HepG2 (cell line): ENCODE measurements around the gene ANKRD40CL. TPM values are rescaled to one million over a fixed set of nuclear protein-coding genes. Genes with fewer than 3 reads are reported as not detected.

ENCODE experiments used
- FOXP1 ChIP-seq, 2 experiments: fragments of 450-650 bp in 1 of 2; IDR thresholded peaks; 2 replicates each; pipeline ENCODE4 v1.6.1; 2017 to 2018; ENCODE audit warnings: antibody characterized with exemption in 1 of 2
- HHEX ChIP-seq: IDR thresholded peaks from 2 replicates; pipeline ENCODE4 v1.6.1; 2016; ENCODE audit warnings: control low read depth
- JARID2 ChIP-seq: sonication (generic); formaldehyde crosslinking; IDR thresholded peaks from 2 replicates; pipeline ENCODE4 v1.8.1; 2023; ENCODE audit warnings: missing genetic modification reagents, inconsistent platforms; ENCODE audit not compliant: insufficient replicate concordance
- MATR3 ChIP-seq: sonication (generic); formaldehyde crosslinking; IDR thresholded peaks from 2 replicates; pipeline ENCODE4 v1.4.0; 2020; ENCODE audit warnings: missing genetic modification reagents
- MEIS1 ChIP-seq: sonication (generic); formaldehyde crosslinking; IDR thresholded peaks from 2 replicates; pipeline ENCODE4 v1.9.0; 2021; ENCODE audit warnings: mild to moderate bottlenecking, missing genetic modification reagents, moderate library complexity, borderline replicate concordance
- NFE2L2 ChIP-seq: fragments of 150-350 bp; IDR thresholded peaks from 2 replicates; pipeline ENCODE4 v1.6.1; 2014; ENCODE audit warnings: low read length
- NONO ChIP-seq, 2 experiments: fragments of 450-650 bp in 1 of 2; sonication (generic) in 1 of 2; formaldehyde crosslinking in 1 of 2; IDR thresholded peaks in 1 of 2; conservative IDR thresholded peaks in 1 of 2; 2 replicates each; pipeline versions ENCODE4 v1.6.1 to v1.8.0; 2017 to 2022; ENCODE audit warnings: mild to moderate bottlenecking in 1 of 2, missing genetic modification reagents in 1 of 2, moderate library complexity in 1 of 2
- RARG ChIP-seq: sonication (generic); formaldehyde crosslinking; IDR thresholded peaks from 2 replicates; pipeline ENCODE4 v1.4.0; 2020; ENCODE audit warnings: low read depth, mild to moderate bottlenecking, missing genetic modification reagents
- RNF2 ChIP-seq: fragments of 450-650 bp; conservative IDR thresholded peaks from 2 replicates; pipeline ENCODE4 v1.6.1; 2016; ENCODE audit warnings: low read depth
- TEAD2 ChIP-seq: sonication (generic); formaldehyde crosslinking; IDR thresholded peaks from 2 replicates; pipeline ENCODE4 v1.9.0; 2021; ENCODE audit warnings: missing genetic modification reagents
- THAP11 ChIP-seq: IDR thresholded peaks from 2 replicates; pipeline ENCODE4 v1.6.1; 2016; ENCODE audit warnings: missing biosample characterization, missing genetic modification reagents
- ZBTB20 ChIP-seq: sonication (generic); formaldehyde crosslinking; IDR thresholded peaks from 2 replicates; pipeline ENCODE4 v1.8.1; 2023; ENCODE audit warnings: missing genetic modification reagents, low read depth, mild to moderate bottlenecking, borderline replicate concordance
- ZEB1 ChIP-seq: IDR thresholded peaks from 2 replicates; pipeline ENCODE4 v1.6.1; 2012; ENCODE audit warnings: mild to moderate bottlenecking, low read depth, inconsistent platforms; ENCODE audit not compliant: insufficient replicate concordance
- ZNF563 ChIP-seq: sonication (generic); formaldehyde crosslinking; IDR thresholded peaks from 2 replicates; pipeline ENCODE4 v1.8.0; 2022; ENCODE audit warnings: mild to moderate bottlenecking, moderate library complexity, missing genetic modification reagents
- ZNF564 ChIP-seq: sonication (generic); formaldehyde crosslinking; IDR thresholded peaks from 2 replicates; pipeline ENCODE4 v1.8.1; 2023; ENCODE audit warnings: mild to moderate bottlenecking, missing genetic modification reagents
- ZNF788 ChIP-seq: sonication (generic); formaldehyde crosslinking; IDR thresholded peaks from 2 replicates; pipeline ENCODE4 v1.5.0; 2020; ENCODE audit warnings: mild to moderate bottlenecking, missing genetic modification reagents, borderline replicate concordance
- polyA plus RNA-seq, 8 experiments: library from polyadenylated mRNA; depleted of rRNA in 3 of 8; stranded (reverse) in 7 of 8; unstranded in 1 of 8; fragments of >200 nt; fragmentation: Illumina TruSeq in 4 of 8; extraction: Trizol in 4 of 8; gene quantifications; 2 replicates each; pipeline versions ENCODE4 v1.2.1 to v1.2.3, GENCODE V29; 2011 to 2016; ENCODE audit warnings: low read depth in 4 of 8, missing spikeins in 1 of 8, mixed read lengths in 1 of 8; ENCODE audit not compliant: insufficient read depth in 1 of 8
- total RNA-seq, 5 experiments: library from RNA; depleted of rRNA; stranded (reverse); fragments of >200 nt; fragmentation: Illumina TruSeq; extraction: Trizol; gene quantifications; 2 replicates each; pipeline ENCODE4 v1.2.3, GENCODE V29; 2016; ENCODE audit warnings: low read depth in 1 of 5
- TF ChIP-seq, protein P1 (sequence below): sonication (generic); formaldehyde crosslinking; IDR thresholded peaks from 2 replicates; pipeline ENCODE4 v1.4.0; 2020; ENCODE audit warnings: mild to moderate bottlenecking, missing genetic modification reagents
- TF ChIP-seq, protein P2 (sequence below): sonication (generic); formaldehyde crosslinking; IDR thresholded peaks from 2 replicates; pipeline ENCODE4 v1.4.0; 2020; ENCODE audit warnings: missing genetic modification reagents
- TF ChIP-seq, protein P3 (sequence below): sonication (generic); formaldehyde crosslinking; IDR thresholded peaks from 2 replicates; pipeline ENCODE4 v1.5.0; 2020; ENCODE audit warnings: missing genetic modification reagents, mild to moderate bottlenecking, borderline replicate concordance
- TF ChIP-seq, protein P4 (sequence below): sonication (generic); formaldehyde crosslinking; IDR thresholded peaks from 2 replicates; pipeline ENCODE4 v1.4.0; 2020; ENCODE audit warnings: low read depth, missing genetic modification reagents
- TF ChIP-seq, protein P5 (sequence below): sonication (generic); formaldehyde crosslinking; IDR thresholded peaks from 2 replicates; pipeline ENCODE4 v1.4.0; 2020; ENCODE audit warnings: missing genetic modification reagents

ANKRD40CL gene
- total and polyA plus RNA-seq, 2 of the 13 experiments (the other 11 are each of a cell fraction or from before 2014, with no cell fraction given) = 0.03 to 0.11 TPM

DNA sequence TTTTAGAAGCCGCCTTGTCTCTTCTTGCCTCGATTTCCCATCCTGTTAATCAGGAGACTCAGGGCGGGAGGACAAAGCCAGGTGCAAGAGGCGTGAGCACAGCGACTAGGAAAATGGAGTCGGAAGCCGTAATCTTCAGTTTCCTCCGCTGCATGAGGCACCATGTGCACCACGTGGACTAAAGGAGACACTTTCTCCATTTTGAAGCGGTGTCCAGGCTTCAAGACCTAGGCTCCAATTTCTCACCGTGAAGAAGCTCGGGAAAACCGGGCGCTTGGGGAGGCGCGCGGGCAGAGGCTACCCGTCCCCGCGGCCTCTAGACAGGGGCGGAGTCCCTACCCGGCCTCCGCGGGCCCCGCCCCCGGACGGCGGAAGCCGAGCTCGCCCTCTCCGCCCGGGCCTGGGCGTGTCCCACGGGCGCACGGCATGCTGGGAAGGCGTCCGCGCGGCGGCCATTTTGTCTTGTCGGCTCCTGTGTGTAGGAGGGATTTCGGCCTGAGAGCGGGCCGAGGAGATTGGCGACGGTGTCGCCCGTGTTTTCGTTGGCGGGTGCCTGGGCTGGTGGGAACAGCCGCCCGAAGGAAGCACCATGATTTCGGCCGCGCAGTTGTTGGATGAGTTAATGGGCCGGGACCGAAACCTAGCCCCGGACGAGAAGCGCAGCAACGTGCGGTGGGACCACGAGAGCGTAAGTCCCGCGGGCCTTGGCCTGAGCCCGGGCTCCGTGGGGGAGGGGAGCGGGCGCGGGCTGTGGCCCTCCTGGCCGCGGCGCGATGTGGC, 48.0 kb downstream of the ANKRD40CL start, which contains the start of gene LUC7L3 (continued):
- TF ChIP-seq FOXP1 (IDR thresholded peaks at IDR 0.05) = no peak
- TF ChIP-seq FOXP1 (CRISPR knock-in tag; IDR thresholded peaks at IDR 0.05) = peak; percentile 46; the same call in 1 of the 2 replicates
- peak; percentile 10 for TF ChIP-seq JARID2 (CRISPR knock-in tag)
- no peak for TF ChIP-seq ZEB1
- TF ChIP-seq, protein P1, sequence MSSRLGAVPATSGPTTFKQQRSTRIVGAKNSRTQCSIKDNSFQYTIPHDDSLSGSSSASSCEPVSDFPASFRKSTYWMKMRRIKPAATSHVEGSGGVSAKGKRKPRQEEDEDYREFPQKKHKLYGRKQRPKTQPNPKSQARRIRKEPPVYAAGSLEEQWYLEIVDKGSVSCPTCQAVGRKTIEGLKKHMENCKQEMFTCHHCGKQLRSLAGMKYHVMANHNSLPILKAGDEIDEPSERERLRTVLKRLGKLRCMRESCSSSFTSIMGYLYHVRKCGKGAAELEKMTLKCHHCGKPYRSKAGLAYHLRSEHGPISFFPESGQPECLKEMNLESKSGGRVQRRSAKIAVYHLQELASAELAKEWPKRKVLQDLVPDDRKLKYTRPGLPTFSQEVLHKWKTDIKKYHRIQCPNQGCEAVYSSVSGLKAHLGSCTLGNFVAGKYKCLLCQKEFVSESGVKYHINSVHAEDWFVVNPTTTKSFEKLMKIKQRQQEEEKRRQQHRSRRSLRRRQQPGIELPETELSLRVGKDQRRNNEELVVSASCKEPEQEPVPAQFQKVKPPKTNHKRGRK = no peak
- peak; percentile 93 for TF ChIP-seq THAP11
- TF ChIP-seq RARG (CRISPR knock-in tag) = no peak
- TF ChIP-seq RNF2 = peak; percentile 93
- peak; percentile 86; the same call in 1 of the 2 replicates for TF ChIP-seq ZNF564
- TF ChIP-seq, protein P2, sequence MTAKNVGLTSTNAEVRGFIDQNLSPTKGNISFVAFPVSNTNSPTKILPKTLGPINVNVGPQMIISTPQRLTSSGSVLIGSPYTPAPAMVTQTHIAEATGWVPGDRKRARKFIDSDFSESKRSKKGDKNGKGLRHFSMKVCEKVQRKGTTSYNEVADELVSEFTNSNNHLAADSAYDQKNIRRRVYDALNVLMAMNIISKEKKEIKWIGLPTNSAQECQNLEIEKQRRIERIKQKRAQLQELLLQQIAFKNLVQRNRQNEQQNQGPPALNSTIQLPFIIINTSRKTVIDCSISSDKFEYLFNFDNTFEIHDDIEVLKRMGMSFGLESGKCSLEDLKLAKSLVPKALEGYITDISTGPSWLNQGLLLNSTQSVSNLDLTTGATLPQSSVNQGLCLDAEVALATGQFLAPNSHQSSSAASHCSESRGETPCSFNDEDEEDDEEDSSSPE (CRISPR knock-in tag) = peak; percentile 89
- no peak for TF ChIP-seq TEAD2 (CRISPR knock-in tag)
- TF ChIP-seq, protein P3, sequence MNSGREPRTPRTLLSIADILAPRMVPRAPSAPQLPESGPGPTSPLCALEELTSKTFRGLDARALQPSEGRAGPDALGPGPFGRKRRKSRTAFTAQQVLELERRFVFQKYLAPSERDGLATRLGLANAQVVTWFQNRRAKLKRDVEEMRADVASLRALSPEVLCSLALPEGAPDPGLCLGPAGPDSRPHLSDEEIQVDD = peak; percentile 38
- TF ChIP-seq NFE2L2 = no peak
- TF ChIP-seq, protein P4, sequence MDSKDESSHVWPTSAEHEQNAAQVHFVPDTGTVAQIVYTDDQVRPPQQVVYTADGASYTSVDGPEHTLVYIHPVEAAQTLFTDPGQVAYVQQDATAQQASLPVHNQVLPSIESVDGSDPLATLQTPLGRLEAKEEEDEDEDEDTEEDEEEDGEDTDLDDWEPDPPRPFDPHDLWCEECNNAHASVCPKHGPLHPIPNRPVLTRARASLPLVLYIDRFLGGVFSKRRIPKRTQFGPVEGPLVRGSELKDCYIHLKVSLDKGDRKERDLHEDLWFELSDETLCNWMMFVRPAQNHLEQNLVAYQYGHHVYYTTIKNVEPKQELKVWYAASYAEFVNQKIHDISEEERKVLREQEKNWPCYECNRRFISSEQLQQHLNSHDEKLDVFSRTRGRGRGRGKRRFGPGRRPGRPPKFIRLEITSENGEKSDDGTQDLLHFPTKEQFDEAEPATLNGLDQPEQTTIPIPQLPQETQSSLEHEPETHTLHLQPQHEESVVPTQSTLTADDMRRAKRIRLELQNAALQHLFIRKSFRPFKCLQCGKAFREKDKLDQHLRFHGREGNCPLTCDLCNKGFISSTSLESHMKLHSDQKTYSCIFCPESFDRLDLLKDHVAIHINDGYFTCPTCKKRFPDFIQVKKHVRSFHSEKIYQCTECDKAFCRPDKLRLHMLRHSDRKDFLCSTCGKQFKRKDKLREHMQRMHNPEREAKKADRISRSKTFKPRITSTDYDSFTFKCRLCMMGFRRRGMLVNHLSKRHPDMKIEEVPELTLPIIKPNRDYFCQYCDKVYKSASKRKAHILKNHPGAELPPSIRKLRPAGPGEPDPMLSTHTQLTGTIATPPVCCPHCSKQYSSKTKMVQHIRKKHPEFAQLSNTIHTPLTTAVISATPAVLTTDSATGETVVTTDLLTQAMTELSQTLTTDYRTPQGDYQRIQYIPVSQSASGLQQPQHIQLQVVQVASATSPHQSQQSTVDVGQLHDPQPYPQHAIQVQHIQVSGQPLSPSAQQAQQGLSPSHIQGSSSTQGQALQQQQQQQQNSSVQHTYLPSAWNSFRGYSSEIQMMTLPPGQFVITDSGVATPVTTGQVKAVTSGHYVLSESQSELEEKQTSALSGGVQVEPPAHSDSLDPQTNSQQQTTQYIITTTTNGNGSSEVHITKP = peak; percentile 70; the same call in 1 of the 2 replicates
- peak; percentile 89; the same call in 1 of the 2 replicates for TF ChIP-seq ZNF563 (CRISPR knock-in tag)
- TF ChIP-seq MATR3 (CRISPR knock-in tag) = no peak
- TF ChIP-seq, protein P5, sequence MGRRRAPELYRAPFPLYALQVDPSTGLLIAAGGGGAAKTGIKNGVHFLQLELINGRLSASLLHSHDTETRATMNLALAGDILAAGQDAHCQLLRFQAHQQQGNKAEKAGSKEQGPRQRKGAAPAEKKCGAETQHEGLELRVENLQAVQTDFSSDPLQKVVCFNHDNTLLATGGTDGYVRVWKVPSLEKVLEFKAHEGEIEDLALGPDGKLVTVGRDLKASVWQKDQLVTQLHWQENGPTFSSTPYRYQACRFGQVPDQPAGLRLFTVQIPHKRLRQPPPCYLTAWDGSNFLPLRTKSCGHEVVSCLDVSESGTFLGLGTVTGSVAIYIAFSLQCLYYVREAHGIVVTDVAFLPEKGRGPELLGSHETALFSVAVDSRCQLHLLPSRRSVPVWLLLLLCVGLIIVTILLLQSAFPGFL (CRISPR knock-in tag) = no peak
- TF ChIP-seq NONO (IDR thresholded peaks at IDR 0.05) = no peak
- TF ChIP-seq NONO (CRISPR knock-in tag; conservative IDR thresholded peaks at IDR 0.05) = peak; percentile 93
- peak; percentile 31; the same call in 1 of the 2 replicates for TF ChIP-seq MEIS1 (CRISPR knock-in tag)
- no peak for TF ChIP-seq HHEX (CRISPR knock-in tag)
- peak; percentile 97 for TF ChIP-seq ZNF788 (CRISPR knock-in tag)
- no peak; the same call in none of the 2 replicates for TF ChIP-seq ZBTB20 (CRISPR knock-in tag)
